Upper lobe of left lung (tissue), 4 donors: ENCODE measurements around the gene ANGPT4.

Source experiments
- CTCF ChIP-seq, 6 experiments: fragments of 450-650 bp in 4 of 6; fragments of 200-600 bp in 2 of 6; sonication (generic) in 2 of 6; IDR thresholded peaks; one replicate each; pipeline ENCODE4 v1.5.1; 2016 to 2019; ENCODE audit warnings: antibody characterized with exemption in 6 of 6
- POLR2A ChIP-seq, 4 donors: fragments of 450-650 bp; IDR thresholded peaks; one replicate each; pipeline ENCODE4 v1.5.1; 2016 to 2017; ENCODE audit warnings: antibody characterized with exemption in 4 of 4, mild to moderate bottlenecking in 2 of 4
- POLR2AphosphoS5 ChIP-seq, 2 donors: sonication (generic); formaldehyde crosslinking; IDR thresholded peaks; one replicate each; pipeline ENCODE4 v1.5.1; 2017; ENCODE audit warnings: antibody characterized with exemption in 2 of 2

DNA sequence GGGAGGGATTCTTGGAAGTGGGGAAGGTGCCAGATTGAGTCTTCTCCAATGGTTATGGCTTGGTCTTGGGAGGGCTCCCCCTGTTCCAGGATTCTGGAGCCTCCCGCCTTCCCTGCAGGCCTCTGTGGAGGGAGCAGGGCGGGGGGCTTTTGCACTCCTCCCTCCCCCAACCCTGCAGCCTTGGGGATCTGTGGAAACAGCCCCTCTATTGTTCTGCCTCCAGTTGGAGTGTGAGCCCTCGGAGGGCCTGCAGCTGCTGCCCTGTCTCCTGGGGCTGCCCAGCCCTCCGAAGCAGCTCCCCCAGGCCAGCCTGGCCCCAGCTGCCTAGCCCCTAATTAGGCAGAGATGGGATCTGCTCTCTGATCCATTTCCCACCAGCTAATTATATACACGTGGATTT lies 67.9 kb downstream of the ANGPT4 start:
- no peak for TF ChIP-seq CTCF (IDR thresholded peaks at IDR 0.05)
- TF ChIP-seq POLR2AphosphoS5 (IDR thresholded peaks at IDR 0.05): no peak
- TF ChIP-seq POLR2A (IDR thresholded peaks at IDR 0.05): no peak
